T-helper 17 cell (primary cell): ENCODE data around the gene DGKB. TPM values are rescaled to one million over a fixed set of nuclear protein-coding genes. Genes with fewer than 3 reads are reported as not detected.

Experiments used
- ATAC-seq: fragments of 150-1000 bp; cut with Tn5 transposase; 2 replicates; pipeline ENCODE4 v1.10.0; 2021; ENCODE audit warnings: mild to moderate bottlenecking, moderate library complexity
- DNase-seq, 3 donors: peaks; one replicate each; pipeline versions ENCODE4 v3.0.0 to v3.0.0-alpha.2; 2020 to 2021
- H3K9me3 ChIP-seq: one replicate; pipeline ENCODE4 v1.7.0; 2013; ENCODE audit warnings: low read length, mild to moderate bottlenecking; ENCODE audit not compliant: control insufficient read depth, poor library complexity, severe bottlenecking
- H3K27ac Mint-ChIP-seq: one replicate; pipeline ENCODE4 v1.8.0; 2022; ENCODE audit warnings: mild to moderate bottlenecking, moderate library complexity, mixed read lengths
- H3K27me3 Mint-ChIP-seq: one replicate; pipeline ENCODE4 v1.8.0; 2022; ENCODE audit warnings: mixed read lengths
- H3K36me3 Mint-ChIP-seq: one replicate; pipeline ENCODE4 v1.8.0; 2022; ENCODE audit warnings: low read depth, mixed read lengths
- H3K4me1 Mint-ChIP-seq: one replicate; pipeline ENCODE4 v1.8.0; 2022; ENCODE audit warnings: mild to moderate bottlenecking, mixed read lengths
- H3K4me3 Mint-ChIP-seq: one replicate; pipeline ENCODE4 v1.8.0; 2022; ENCODE audit warnings: mild to moderate bottlenecking, moderate library complexity, mixed read lengths
- total RNA-seq, 4 donors: library from RNA in 2 of 4; stranded (reverse) in 2 of 4; gene quantifications; one replicate each; pipeline ENCODE4 v1.2.3 and lab custom pipeline; 2022 to 2026

DGKB gene
- total RNA-seq (not detected), total RNA-seq (lab: John Stamatoyannopoulos, UW) (0 to 0.23 reads per million in 2 donors)

DNA sequence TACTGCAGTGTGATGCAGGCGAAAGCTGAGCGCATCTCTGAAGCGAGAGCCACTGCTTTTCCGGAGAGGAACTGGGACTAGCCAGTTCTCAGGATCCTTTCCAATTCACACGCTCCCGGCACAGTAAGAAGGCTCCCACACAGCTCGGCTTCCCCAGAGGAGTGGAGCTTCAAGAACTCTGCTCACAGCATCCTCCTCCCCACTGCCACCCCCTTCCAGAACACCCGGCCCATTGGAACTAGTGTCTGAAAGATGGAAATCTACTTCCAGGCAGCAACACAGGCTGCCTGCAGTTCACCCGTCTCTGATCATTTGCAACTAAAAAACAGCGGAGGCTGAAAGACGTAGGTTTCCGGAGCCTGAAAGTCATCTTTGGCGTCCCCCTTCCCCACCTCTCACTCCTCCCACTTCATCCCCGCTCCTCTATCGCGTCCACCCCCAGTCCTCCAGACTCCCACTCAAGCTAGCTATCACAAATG lies at the start of gene DGKB:
DGKB (minus strand) TSS at position 163 of the 479 bp plus-strand sequence.
- H3K9me3 ChIP-seq: no peaks in the 10 kb centered on the region
- no peak within 1 kb of the TSS for H3K4me3 Mint-ChIP-seq
- H3K36me3 Mint-ChIP-seq: no peaks in the 10 kb centered on the region
- no peak within 1 kb of the TSS for H3K27ac Mint-ChIP-seq
- H3K4me1 Mint-ChIP-seq: no peaks in the 10 kb centered on the region
- ATAC-seq (no peak), DNase-seq (no peak)
- no peaks in the 10 kb centered on the region for H3K27me3 Mint-ChIP-seq

DNA sequence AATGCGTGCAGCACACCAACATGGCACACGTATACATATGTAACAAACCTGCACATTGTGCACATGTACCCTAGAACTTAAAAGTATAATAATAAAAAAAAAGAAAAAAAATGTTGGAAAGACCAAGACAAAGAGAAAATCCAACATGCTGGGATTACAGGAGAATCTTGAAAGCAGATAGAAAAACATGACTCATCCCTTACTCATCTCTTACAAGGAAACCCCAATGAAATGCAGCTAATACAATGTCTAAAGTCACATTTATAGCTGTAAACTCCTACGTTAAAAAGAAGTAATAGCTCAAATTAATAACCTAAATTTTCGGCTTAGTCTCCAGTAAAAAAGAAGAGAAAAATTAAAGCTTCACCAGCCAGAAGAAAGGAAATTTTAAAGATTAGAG lies 47.5 kb upstream of the DGKB start:
- DNase-seq (no peak), ATAC-seq (no peak)

DNA sequence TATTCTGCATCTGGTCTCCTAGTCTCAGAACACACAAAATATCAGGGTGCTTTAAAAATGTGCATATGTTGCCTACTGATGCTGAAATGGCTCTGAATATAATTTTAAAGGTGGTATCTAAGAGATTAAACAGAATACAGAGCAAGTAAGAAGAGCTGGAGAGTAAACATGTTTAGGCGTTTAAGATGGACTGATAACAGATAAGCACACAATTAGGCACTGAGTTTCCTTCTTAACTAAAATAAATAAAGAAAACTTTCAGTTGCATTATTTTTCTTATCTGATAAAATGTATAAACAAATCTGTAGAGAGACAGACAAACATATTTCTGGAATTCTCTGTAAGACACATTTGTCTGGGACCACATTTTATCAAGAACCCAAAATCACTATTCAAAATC lies 35.6 kb upstream of the DGKB start:
- no peaks in the 10 kb centered on the region for H3K27me3 Mint-ChIP-seq
- no peak overlapping the region for H3K4me3 Mint-ChIP-seq
- H3K27ac Mint-ChIP-seq: no peak overlapping the region
- no peaks in the 10 kb centered on the region for H3K4me1 Mint-ChIP-seq
- H3K36me3 Mint-ChIP-seq: no peaks in the 10 kb centered on the region
- H3K9me3 ChIP-seq: no peaks in the 10 kb centered on the region
- ATAC-seq (no peak), DNase-seq (no peak)

More for the DNA sequence above, 47.5 kb upstream of the DGKB start:
- no peaks in the 10 kb centered on the region for H3K4me1 Mint-ChIP-seq
- H3K27ac Mint-ChIP-seq: no peak overlapping the region
- H3K9me3 ChIP-seq: no peaks in the 10 kb centered on the region
- H3K36me3 Mint-ChIP-seq: no peaks in the 10 kb centered on the region
- H3K4me3 Mint-ChIP-seq: no peak overlapping the region
- no peaks in the 10 kb centered on the region for H3K27me3 Mint-ChIP-seq

DNA sequence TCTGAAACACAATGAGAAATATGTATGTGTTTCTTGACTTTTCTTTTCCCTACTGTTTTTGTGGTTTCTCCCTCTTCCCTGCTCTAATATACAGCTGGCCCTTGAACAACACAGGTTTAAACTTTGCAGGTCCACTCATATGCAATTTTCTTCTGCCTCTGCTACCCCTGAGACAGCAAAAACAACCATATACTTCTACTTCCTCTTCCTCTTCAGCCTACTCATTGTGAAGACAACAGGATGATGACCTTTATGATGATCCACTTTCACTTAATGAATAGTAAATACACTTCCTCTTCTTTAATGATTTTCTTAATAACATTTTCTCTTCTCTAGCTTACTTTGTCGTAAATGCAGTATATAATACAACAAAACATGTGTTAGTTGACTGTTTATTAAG lies 35.0 kb upstream of the DGKB start:
- ATAC-seq (no peak), DNase-seq (no peak)
- Mint-ChIP-seq H3K27me3 (no peaks in the 10 kb centered on the region), H3K27ac (no peak overlapping the region), H3K36me3 (no peaks in the 10 kb centered on the region), H3K4me1 (no peaks in the 10 kb centered on the region), H3K4me3 (no peak overlapping the region)
- H3K9me3 ChIP-seq: no peaks in the 10 kb centered on the region

DNA sequence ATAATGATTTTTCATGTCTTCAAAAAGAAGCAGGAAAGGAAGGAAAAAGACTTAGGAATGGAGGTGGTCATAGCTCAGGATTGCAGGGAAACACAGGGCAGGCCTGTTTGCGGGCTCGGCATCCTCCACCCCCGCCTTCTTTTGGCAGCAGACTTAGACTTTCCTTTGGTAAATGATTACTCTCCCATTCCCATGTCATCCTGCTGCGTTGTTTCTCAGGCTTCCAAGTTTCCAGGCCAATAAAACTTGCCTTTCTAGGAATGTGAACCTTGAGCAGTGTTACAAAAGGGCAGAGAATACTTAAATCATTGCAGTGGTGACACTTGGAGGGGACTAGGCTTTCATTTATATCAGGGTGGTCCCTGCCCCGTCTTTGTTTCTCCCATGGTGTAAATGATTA lies 34.0 kb upstream of the DGKB start:
- Mint-ChIP-seq H3K4me3 (no peak overlapping the region), H3K27ac (no peak overlapping the region), H3K27me3 (no peaks in the 10 kb centered on the region), H3K36me3 (no peaks in the 10 kb centered on the region), H3K4me1 (no peaks in the 10 kb centered on the region)
- DNase-seq (no peak), ATAC-seq (no peak)
- no peaks in the 10 kb centered on the region for H3K9me3 ChIP-seq

DNA sequence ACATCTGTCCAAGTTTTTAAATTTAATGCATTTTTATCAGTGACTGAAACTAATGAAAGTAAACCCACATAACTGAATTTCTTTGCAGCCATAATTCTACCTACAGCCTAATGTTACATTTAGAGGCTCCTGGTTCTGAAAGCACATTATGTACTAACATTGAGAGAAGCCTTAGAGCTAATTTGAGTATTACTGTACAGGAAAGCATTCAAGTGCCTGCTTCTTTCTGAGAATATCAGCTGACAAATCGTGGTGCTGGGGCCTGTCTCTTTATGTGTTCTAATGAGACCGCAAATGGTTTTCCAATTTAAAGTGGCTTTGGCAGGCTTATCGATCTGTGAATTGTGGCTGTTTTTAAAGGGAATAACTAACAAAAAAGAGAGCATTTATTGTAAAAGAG lies 32.3 kb upstream of the DGKB start:
- Mint-ChIP-seq H3K4me1 (no peaks in the 10 kb centered on the region), H3K27me3 (no peaks in the 10 kb centered on the region), H3K36me3 (no peaks in the 10 kb centered on the region), H3K4me3 (no peak overlapping the region), H3K27ac (no peak overlapping the region)
- DNase-seq (no peak), ATAC-seq (no peak)
- no peaks in the 10 kb centered on the region for H3K9me3 ChIP-seq

DNA sequence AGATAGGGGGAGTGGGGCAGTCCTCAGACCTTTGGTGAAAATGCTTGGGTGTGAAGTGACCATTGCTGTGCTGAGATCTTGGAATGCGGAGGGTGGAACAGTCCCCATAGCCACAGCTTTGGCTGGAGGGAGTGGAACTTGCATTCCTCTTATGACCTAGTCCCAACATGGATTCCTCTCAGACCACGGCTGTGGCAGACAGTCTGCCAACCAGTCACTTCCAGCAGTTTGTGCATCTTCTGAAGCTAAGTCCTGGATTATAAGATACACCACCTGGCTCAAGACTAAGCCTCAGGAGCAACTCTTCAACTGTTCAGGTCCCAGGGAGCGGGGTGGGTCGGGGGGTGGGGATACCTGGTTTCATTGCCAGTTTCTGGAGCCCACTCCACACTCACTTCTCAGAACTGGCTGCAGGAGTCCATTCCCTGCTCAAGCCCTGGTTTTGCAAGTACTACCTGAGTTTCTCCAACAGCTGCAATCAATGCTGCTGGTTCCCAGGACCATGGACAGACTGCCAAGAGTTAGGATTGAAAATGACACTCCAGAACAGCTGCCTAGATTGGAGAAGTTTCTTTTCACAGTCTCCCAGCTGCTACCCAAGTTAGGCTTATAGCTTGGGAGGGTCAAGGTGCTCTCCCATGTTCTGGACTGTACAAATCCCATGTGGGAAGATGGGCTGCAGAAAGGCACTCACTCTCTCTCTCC lies 29.1 kb upstream of the DGKB start:
- no peak for ATAC-seq
- H3K4me1 Mint-ChIP-seq: no peaks in the 10 kb centered on the region
- H3K27me3 Mint-ChIP-seq: no peaks in the 10 kb centered on the region

DNA sequence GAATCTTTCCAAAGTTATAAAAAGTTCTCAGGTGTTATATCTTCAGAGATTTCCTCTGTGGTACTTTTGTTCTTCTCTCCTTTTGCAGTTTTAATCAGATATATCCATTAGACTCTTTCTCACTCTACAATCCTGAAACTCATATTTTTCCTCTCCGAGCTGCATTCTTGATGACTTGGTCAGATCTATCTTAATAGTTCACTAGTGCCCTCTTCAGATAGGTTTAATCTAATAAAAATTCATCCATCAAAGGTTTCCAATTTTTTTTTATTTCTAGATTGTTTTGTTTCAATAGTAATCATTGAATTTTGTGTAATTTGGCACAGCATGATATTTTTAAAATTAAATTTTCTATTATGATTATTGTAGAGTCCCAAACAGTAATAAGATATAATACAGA lies 21.8 kb upstream of the DGKB start:
- no peak for DNase-seq
- no peaks in the 10 kb centered on the region for H3K9me3 ChIP-seq
- H3K4me3 Mint-ChIP-seq: no peak overlapping the region
- no peak overlapping the region for H3K27ac Mint-ChIP-seq
- H3K27me3 Mint-ChIP-seq: no peaks in the 10 kb centered on the region
- ATAC-seq: no peak
- no peaks in the 10 kb centered on the region for H3K4me1 Mint-ChIP-seq
- no peaks in the 10 kb centered on the region for H3K36me3 Mint-ChIP-seq

More for the DNA sequence above, 29.1 kb upstream of the DGKB start:
- Mint-ChIP-seq H3K27ac (no peak overlapping the region), H3K4me3 (no peak overlapping the region), H3K36me3 (no peaks in the 10 kb centered on the region)
- no peaks in the 10 kb centered on the region for H3K9me3 ChIP-seq
- no peak for DNase-seq

DNA sequence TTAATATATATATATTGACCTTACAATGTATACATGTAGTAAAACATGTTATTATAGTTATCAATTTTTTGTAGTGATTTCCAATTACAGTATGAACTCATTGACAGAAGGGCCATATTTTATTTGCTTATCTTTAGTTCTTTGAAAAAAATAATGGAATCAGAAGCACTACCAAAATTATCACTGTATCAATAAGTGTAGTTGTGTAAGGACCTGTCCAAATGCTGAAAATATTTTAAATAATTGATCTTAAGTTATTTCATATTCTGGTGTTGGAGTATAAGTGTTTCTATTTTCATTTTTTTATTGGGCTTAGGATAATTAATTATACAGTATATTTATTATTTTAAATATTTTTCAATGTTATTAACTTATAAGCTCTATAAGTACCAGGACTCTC lies 8.5 kb upstream of the DGKB start:
- ATAC-seq: no peak
- DNase-seq: no peak

DNA sequence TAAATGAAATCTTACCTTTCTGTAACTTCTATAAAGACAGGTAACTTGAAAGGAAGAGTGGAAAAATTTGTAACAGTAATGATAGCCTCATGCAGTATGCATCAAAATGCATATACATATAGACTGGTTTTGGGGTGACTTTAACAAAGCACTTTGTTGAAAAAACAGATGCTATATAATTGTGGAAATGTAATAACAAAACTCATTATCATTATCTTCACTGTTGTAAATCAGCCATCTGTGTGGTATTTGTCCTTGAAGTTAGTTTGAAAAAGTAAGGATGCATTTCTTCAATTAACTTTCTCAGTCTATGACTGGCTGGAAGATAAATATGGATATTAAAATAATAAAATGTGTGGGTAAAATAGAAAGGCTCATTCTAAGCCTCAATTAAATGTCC lies 6.1 kb upstream of the DGKB start:
- H3K27me3 Mint-ChIP-seq: no peaks in the 10 kb centered on the region
- no peaks in the 10 kb centered on the region for H3K36me3 Mint-ChIP-seq
- H3K4me1 Mint-ChIP-seq: no peaks in the 10 kb centered on the region
- H3K27ac Mint-ChIP-seq: no peak overlapping the region
- DNase-seq (no peak), ATAC-seq (no peak)
- no peaks in the 10 kb centered on the region for H3K9me3 ChIP-seq
- H3K4me3 Mint-ChIP-seq: no peak overlapping the region

More for the DNA sequence above, 8.5 kb upstream of the DGKB start:
- Mint-ChIP-seq H3K27ac (no peak overlapping the region), H3K36me3 (no peaks in the 10 kb centered on the region), H3K27me3 (no peaks in the 10 kb centered on the region), H3K4me1 (no peaks in the 10 kb centered on the region), H3K4me3 (no peak overlapping the region)
- no peaks in the 10 kb centered on the region for H3K9me3 ChIP-seq

DNA sequence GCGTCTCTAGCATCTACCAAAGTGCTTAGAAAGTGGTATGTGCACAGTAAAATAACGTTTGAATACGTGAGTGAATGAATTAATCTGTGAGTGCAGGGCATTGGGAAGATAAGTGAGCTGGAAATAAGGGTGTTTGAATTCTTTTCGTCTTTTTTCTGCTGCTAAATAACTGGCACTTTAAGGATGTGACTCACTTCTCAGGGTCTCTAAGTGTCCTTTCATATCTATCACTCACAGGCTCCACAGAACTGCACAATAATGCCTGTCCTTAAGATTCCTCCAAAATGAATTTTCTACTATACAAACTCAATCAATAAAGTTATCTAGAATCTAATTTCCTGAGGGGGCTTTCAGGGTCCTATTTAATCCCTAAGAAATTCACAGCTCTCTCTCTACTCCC lies 3.2 kb upstream of the DGKB start:
- Mint-ChIP-seq H3K4me3 (no peak overlapping the region), H3K4me1 (no peaks in the 10 kb centered on the region), H3K36me3 (no peaks in the 10 kb centered on the region), H3K27me3 (no peaks in the 10 kb centered on the region), H3K27ac (no peak overlapping the region)
- ATAC-seq: no peak
- DNase-seq: no peak
- H3K9me3 ChIP-seq: no peaks in the 10 kb centered on the region

DNA sequence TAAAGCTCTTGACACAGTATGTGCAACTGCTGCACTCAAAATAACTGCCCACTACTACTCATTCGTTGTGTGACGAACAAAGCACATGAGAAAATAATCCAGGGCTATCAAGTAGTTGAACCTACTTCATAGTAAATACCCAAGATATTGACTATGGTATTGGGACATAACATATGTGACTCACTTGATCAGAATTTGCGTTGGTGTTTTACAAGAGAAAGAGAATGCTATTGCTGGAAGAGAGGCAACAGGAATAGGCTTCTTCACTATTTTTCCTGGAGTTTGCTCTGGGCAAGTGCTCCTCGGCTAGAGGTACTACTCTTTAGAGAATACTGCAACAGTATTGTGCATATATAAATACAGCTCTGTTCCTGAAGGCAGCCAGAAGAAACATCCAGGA lies 2.5 kb downstream of the DGKB start:
- ATAC-seq: no peak
- no peaks in the 10 kb centered on the region for H3K4me1 Mint-ChIP-seq
- no peak overlapping the region for H3K4me3 Mint-ChIP-seq
- no peaks in the 10 kb centered on the region for H3K36me3 Mint-ChIP-seq
- no peak overlapping the region for H3K27ac Mint-ChIP-seq
- H3K9me3 ChIP-seq: no peaks in the 10 kb centered on the region
- H3K27me3 Mint-ChIP-seq: no peaks in the 10 kb centered on the region
- DNase-seq: no peak

DNA sequence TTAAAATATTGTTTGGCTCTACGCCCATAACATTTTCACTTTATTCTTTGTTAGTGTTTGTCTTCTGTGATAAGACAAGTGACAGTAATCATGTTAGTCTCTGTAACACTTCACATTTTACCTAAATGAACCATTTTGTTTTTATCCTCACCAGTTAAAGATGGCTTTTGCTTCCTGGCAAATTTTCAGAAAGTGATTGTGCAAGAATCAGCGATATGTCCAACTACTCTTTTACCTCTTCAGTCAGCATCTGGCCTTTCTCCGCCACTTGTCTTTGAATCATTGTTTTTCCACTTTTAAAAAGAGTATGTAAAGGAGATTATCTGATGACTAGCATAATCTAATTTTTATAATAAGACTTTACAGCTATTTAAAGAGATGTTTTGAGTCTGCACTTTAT lies 3.5 kb downstream of the DGKB start:
- H3K27me3 Mint-ChIP-seq: no peaks in the 10 kb centered on the region

DNA sequence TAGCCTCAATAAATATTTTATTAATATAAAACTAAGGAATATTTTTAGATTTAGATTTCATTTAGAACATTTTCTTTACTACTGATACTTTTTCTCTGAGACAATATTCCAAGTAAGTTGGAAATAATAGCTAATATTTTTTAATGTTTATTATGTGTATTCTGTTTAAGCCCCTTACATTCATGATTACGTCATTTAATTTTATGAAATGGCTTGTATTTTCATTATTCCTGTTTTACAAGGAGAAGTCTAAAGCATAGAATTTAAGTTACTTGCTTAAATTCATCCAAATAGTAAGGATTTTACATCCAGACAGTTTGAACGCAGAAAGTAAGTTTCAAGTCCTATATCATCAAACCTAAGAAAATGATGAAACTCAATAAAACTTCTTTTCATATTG lies 6.1 kb downstream of the DGKB start:
- Mint-ChIP-seq H3K36me3 (no peaks in the 10 kb centered on the region), H3K4me1 (no peaks in the 10 kb centered on the region), H3K27ac (no peak overlapping the region), H3K4me3 (no peak overlapping the region), H3K27me3 (no peaks in the 10 kb centered on the region)
- DNase-seq (no peak), ATAC-seq (no peak)
- H3K9me3 ChIP-seq: no peaks in the 10 kb centered on the region

More for the DNA sequence above, 3.5 kb downstream of the DGKB start:
- no peak overlapping the region for H3K4me3 Mint-ChIP-seq
- no peaks in the 10 kb centered on the region for H3K36me3 Mint-ChIP-seq
- H3K27ac Mint-ChIP-seq: no peak overlapping the region
- ATAC-seq (no peak), DNase-seq (no peak)
- H3K4me1 Mint-ChIP-seq: no peaks in the 10 kb centered on the region
- H3K9me3 ChIP-seq: no peaks in the 10 kb centered on the region
